Measurements from ENCODE around the gene KCNH3.
"Not testable (repeated sequence)": the region's sequence is repeated elsewhere in the genome, so short reads cannot be mapped to it uniquely, and the experiment has no call there.

Gene KCNH3

DNA sequence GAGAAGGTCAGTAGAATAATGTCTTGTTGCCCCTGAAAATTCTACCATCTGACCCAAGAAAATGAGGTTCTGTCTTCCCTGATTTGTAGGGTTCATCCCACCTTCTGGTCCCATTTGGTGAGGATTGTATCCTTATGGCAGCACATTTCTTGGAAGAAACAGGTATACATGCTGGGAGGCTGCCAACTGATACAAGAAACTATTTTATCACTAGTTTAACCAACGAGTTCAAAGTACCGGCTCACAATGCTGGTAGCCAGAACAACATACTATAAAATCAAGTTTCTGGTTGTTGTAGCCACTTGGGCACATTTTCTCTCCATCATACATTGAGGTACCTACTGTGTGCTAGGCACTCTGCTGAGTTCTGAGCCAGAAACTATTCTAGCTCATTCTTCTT is 7.1 kb upstream of the KCNH3 start:
- no peak for DNase-seq

DNA sequence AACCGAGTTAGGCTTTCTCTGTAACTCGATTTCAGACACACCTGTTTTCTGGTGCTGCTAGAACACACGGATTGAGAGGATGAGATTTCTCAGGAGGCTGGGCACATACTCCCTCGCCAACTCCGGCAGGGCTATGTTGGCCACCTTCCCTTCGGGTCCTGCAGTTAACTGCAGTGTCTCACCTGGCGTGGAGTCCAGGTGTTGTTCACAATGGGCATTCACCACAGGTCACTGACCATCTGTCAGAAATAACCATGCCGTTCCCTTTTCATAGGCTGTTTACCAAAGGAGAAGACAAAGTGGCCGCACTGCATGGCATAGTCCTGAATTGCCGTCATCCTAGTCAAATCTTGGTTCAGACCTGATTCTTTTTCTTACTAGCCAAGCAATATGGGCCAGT is 5.5 kb upstream of the KCNH3 start:
- DNase-seq: no peak

DNA sequence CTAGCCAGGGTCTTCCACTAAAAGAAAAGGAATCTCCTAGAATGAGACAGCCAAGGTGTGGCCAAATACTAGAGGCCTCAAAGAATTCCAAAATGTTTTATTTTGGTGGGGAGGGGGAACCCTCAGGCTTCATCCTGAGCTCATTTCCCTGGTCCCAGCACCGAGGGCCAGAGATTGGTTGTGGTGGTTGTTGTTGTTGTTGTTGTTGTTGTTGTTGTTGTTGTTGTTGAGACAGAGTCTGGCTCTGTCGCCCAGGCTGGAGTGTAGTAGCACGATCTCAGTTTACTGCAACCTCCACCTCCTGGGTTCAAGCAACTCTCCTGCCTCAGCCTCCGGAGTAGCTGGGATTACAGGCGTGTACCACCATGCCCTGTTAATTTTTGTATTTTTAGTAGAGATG is 4.7 kb upstream of the KCNH3 start:
- not testable (repeated sequence) for DNase-seq

DNA sequence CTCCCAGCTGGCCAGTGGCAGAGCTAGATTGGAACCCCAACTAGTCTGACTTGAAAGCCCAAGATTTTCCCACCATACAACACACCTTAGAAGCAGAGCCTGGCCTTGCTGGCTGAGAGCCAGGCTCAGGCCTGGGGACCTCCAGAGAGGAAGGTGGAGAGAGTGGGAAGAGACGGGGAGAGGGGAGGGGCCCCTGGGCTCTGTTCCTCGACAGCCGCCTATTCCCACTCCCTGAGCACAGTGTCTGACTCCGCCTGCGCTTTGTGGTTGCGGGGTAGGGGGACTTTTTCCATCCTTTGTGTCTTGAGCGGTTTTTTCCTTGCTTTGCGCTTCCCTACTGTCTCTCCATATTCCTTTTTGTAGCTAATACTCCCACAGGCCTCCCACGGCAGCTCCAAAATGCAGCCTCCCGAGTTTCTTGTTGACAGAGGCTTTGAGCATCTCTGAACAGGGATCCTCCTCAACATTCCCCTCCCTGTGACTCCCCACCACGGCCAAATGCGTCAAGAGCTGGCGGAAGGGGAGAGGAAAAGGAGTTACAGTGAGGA is 4.0 kb upstream of the KCNH3 start:
- no peak for DNase-seq

DNA sequence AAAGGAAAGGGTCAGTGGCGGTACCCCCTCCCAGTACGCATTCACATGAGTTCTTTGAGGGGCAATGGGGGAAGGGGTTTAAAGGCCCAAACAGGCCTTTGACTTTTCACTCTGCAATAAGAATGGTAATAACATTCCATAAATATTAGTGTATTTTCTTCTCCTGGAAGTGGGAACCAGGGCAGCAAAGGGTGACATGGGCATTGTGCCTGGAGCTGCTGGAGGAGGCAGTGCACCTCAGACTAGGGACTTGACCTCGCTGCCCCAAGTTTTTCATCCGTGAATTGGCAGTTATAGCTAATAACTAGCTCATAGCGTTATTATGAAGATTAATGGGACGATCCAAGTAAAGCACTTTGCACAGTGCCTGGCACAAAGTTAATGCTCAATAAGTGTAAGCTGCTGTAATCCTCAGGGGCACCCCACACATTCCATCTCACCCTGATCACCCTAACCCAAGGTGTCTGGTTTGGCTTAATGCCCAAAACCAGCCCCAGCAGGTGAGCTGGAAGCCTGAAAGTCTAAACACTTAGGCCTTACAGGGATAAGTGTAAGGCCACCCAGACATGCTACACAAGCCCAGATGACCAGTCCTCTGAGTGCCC is 2.8 kb upstream of the KCNH3 start:
- DNase-seq: no peak

DNA sequence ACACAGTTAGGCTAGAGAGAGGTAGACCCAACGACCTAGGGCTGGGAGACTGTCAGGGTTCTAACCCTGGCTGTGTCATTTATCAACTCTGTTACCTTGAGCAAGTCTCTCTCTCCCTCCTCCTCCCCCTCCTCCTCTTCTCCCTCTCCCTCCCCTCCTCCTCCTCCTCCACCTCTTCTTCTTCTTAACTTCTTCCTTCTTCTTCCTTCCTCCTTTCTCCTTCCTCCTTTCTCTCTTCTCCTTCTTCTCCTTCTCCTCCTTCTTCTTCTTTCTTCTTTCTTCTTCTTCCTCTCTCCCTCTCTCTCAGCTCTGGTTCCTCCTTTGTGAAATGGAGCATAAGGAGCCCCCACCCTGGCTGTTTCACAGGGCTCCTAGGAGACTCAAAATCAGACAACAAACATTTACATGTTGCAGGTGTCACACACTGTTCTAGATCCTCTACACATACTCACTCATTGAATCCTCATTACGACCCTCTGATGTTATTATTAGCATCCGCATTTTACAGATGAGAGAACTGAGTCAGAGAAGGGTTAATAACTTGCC is 2.2 kb upstream of the KCNH3 start:
- DNase-seq: no peak

DNA sequence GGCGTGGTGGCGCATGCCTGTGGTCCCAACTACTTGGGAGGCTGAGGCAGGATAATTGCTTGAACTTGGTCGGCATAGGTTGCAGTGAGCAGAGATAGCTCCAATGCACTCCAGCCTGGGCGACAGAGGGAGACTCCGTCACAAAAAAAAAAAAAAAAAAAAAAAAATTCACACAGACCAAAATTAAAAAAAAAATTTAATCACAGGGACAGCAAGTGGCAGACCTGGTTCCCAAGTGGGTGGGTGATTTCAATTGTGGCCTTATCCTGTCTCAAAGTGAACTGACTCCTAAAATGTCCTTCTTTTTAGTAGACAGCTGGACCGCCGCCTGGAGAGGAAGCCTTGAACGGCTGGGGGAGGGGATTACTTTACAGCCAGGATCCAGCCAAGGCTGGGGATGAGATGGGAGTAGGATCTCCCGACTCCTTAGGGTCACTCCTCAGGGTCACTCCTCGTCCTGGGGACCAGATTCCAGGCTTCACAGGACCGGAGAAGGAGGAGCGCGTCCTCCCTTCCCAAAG is 1.5 kb upstream of the KCNH3 start:
- no peak for DNase-seq

DNA sequence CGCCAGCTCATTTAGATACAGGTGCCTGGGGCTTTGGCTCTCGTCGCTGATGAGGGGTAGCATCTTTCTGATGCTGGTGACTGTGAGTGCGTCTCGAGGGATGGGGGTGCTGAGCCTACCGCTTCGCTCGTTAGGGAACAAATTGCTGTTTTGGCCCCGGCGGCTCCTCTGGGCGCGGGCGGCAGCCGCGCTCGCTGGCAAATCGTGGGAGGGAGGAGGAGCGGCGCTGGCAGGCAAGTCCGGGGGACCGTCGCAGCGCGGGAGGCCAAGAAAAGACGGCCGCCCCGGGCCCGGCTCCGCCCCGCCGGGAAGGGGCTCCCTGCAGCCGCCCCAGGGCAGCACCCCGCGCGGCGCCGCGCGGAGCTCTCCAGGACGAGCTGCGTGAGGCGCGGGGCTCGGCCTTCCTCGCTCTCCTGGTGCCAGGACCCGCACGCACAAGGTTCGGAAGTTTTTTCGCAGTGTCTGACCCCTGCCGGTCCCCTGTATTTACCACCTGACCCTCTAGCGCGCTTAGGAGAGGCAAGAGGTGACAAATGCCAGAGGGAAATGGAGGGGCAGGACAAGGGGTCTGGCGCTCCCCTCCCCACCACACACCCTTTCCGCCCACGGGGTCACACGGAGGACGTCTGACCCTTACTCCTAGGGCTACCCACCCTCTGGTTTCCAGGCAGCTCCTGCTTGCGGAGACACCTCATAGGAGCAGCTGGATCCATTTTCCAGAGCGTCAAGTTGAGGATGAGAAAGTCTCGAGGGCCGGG is 899 bp upstream of the KCNH3 start:
- no peak for DNase-seq

DNA sequence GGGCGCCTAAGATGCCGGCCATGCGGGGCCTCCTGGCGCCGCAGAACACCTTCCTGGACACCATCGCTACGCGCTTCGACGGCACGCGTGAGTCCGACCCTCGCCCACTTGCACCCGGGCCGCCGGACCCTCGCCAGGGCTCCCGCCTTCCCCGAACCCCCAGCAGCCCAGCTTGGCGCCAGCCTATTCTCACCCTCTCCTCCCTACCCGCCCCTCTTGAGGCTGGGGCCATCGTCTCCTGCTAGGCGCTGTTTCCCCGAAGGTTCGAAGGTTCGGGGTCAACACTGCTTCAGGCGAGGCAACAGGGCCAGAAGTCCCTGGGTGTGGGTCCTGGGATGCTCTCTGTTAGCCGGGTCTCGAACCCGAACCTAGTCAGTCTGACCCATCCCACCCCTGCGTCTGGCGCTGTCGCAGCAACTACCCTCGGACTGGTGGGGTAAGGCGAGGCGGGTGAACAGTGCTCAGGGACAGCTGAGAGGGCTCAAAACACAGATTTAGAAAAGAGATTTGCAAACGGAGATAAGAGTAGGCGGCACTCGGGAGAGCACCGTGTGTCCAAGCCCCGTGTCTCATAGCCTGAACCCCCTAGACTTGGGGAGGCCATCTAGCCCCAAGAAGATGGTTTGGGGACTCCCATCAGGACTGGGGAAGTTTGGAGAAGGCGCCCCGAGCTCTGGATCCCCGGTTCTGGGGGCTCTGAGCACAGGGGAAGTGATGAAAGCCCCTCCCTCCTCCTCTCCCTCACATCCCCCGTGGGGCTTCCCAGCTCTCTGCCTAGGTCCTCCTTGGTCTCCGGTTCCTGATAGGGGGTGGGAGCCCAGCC is 787 bp downstream of the KCNH3 start:
- DNase-seq: no peak

DNA sequence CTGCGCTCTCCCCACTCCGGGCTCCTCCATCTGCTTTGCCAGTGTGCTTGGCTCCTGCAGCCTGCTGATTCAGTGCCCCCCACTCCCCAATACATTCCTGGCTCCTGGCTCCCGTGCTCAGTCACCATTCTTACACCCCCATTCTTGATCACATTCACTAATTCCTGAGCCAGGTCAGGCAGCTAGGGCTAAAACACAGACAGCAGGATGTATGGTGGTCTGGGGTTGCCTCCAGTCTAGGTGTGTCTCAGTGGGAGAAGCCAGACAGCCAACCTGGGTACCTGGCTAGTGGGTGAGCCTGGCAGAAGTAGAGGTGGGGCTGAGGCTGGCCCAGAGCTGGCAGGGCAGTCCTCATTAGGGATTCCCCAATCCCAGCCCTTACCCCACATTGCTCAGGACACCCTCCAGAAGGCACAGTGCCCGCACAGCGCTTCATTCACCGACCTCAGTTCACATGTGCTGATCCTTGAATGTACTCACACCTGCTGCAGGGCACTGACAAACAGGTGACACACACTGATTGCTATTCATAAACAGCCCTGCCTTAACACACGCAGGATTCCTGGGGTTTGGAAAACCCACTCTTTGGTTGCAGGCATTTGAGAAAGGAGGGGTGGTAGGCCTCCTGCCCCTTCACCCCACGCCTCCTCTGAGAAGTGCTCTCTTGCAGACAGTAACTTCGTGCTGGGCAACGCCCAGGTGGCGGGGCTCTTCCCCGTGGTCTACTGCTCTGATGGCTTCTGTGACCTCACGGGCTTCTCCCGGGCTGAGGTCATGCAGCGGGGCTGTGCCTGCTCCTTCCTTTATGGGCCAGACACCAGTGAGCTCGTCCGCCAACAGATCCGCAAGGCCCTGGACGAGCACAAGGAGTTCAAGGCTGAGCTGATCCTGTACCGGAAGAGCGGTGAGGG is 1.7 kb downstream of the KCNH3 start:
- no peak for DNase-seq

DNA sequence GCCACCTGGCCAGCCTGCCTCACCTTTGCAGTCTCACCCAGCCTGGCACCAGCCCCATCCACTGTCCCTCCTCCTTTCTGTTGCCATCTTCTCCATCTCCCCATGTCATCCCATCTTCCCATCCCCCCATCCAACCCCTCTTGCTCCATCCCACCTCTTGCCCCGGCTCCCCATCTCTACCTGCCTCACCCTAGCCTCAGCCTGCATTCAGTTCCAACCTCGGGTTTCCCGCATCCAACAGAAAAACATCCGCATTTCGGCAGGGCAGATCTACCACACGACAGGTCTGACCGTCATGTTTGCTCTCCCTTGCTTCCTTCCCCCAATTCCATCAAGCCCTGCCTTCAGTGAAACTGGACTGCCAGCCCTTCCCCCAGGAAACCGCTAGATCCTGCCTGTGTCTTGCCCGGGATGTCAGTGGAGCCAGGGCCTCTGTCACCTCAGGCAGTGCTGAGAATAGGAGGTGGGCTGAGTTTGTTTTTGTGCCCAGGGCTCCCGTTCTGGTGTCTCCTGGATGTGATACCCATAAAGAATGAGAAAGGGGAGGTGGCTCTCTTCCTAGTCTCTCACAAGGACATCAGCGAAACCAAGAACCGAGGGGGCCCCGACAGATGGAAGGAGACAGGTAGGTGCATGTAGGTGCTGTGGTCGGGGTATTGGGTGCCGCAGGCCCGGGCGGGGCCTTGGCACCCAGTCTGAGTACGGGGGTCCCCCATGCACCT is 2.5 kb downstream of the KCNH3 start:
- DNase-seq: no peak

DNA sequence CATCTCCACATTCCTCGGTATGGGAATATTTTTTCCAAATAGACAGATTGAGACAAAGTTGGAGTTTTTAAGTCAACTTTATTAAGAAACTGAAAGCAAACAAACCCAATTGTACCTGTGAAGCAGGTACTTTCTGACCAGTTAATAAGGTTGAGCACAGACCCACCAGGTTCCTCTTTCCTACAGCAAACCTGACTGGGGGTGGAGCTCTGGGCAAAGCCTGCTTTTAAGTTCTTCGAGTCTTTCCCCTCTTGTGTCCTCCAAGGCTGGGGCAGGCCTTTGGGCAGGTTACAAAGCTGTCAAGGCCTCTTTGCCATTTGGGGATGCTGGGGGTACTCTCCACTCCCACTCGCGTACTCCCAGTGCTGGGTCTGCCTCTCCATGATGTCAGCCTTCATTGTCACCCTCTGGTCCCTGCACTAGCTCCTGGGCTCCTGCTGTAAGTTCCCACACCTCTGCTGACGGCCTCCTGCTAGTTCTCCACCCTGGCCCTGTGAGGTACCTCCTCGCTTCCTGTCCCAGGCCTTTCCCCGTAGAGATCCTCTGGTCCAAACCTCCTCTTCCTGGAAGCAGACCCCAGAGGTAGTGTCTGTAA is 3.2 kb downstream of the KCNH3 start:
- DNase-seq: no peak

DNA sequence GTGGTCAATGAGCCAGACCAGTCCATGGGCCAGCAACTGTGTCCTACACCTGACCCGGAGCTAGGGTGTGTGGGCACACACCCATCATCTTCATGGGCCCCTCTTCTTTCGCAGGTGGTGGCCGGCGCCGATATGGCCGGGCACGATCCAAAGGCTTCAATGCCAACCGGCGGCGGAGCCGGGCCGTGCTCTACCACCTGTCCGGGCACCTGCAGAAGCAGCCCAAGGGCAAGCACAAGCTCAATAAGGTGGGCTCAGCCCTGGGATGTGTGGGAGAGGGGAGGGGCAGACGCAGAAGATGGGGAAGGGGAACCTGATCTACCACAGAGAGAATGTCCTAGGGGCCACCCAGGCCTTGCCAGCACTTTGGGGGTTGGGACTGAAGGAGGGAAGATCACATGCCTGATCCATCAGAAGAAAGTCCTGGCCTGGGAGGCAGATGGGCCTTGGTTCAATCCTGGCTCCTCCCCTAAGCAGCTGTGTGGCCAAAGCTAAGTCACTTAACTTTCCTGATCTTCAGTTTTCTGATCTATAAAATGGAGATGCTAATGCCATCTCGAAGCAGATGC is 3.8 kb downstream of the KCNH3 start:
- DNase-seq: no peak

DNA sequence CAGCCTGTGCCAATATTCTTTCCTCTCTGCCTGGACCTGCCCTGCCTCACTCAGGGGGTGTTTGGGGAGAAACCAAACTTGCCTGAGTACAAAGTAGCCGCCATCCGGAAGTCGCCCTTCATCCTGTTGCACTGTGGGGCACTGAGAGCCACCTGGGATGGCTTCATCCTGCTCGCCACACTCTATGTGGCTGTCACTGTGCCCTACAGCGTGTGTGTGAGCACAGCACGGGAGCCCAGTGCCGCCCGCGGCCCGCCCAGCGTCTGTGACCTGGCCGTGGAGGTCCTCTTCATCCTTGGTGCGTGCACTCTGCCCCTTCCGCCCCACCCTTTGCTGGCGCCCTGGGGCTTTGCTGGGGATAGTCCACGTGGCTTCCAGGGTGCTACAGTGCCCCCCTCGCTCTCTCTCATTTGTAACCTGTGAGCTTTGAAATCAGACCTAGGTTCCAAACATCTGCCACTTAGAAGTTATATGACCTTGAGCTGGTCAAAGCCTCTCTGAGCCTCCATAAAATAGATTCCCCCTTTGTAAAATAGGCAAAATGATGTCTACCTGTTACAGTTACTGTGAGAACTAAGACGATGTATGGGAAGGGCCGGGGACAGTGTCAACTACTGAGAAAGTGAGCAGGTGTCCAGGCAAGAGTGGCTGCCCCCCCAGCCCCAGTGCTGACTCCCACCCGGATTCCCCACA is 4.5 kb downstream of the KCNH3 start:
- no peak for DNase-seq

DNA sequence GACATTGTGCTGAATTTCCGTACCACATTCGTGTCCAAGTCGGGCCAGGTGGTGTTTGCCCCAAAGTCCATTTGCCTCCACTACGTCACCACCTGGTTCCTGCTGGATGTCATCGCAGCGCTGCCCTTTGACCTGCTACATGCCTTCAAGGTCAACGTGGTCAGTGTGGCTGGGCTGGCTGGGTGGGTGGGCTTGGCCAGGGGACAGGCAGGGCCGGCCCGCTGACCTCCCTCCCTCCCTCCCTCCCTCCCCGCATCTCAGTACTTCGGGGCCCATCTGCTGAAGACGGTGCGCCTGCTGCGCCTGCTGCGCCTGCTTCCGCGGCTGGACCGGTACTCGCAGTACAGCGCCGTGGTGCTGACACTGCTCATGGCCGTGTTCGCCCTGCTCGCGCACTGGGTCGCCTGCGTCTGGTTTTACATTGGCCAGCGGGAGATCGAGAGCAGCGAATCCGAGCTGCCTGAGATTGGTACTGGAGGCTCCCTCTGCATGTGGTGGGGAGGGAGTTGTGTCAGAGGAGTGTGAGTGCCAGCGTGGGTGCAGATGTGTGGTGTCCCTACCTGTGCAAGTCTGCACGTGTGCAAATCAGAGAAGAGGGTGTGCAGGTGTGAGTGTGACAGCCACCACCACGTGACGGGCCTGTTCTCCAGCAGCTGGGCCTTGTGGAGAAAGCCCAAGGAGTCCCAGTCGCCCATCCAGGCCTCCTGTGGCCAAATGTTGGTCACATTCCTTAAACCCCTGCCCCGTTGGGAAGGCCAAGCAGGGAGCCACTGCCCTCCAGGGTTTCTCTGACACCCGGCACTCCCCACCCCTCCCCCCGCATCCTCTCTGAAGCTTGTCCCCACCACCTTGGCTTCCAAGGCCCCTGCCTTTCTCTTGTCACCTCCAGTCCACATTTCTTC is 5.3 kb downstream of the KCNH3 start:
- no peak for DNase-seq

DNA sequence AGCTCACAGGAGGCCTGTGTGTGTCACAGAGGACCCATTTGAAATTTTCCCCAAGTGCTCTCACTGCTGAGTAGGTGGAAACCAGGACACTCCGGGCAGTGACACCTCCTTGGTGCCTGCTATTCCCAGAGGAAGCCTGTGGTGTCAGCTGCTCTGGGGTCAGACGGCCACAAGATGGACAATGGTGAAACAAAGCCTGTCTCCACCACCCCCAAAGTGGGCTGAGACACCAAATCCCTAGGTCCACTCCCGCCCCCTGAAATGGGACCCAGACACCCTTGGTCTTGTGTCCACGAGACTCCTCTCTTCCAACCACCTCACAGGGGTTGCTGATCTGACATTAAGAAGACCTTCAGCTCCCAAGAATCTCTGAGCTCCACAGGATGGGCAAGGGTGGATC is 7.0 kb downstream of the KCNH3 start:
- DNase-seq: no peak

DNA sequence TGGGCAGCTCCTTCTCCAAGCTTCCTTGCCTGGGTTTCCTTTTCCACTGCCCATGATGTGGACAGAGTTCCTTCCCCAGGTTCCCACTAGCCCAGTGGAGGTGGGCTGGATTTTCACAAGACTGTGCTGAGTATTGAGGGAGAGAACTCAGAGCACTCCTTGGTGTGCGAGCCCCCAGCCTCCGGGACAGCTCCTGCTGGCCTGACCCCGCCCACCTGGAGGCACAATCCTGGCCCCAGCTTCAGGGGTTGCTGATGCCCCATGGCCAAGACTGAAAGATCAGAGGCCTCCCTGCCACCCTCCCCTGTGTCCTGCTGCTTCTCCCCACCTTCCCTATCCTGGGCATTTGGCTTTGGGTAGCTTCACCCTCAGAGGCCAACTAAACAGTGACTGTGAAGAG is 7.7 kb downstream of the KCNH3 start:
- DNase-seq: no peak

DNA sequence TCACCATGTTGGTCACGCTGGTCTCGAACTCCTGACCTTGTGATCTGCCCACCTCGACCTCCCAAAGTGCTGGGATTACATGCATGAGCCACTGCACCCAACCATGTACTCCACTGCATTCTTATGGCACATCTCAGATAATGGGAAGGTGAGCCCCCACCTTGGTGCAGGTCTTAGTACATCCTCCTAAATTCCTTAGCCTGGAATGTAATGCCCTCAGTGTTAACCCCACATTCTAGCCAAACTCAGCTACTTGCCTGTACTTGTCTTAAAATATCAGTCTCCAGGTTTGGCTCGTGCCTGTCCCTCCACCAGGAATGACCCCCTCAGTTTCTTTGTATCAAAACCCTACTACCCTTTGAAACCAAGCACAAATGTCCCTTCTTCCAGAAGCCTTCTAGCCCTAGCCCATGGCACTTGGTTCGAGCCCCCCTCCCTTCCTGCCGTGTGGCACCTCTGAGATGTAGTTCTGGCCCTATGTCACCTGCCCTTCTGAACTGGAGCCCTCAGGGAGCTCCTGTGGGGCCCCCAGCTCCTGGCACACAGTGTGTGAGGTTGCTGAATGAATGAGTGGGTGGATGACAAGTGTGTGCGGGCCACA is 8.4 kb downstream of the KCNH3 start:
- DNase-seq: no peak

DNA sequence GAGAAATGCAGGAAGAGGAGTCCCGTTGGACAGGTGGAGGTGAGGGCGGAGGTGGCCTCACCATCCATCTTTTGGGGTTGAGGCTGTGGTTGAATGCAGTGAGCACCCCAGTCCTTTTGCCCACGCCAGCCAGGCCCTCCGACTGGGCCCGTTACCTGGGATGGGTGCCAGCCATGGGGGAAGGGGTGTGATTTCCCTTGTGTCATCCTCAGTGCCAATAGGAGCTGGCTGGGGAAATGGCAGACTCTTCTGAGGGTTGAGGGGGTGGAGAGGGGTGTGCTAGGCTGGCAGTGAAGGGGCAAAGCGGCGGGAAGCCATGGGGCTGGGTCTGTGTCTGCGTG is 9.6 kb downstream of the KCNH3 start:
- no peak for DNase-seq
